Activated B cell treated with CpG ODN at 0.5 μM for 24 hours (primary cell): ENCODE measurements around the gene FLCN. TPM values are rescaled to one million over a fixed set of nuclear protein-coding genes. Genes with fewer than 3 reads are reported as not detected.
"Not testable (repeated sequence)": the region's sequence is repeated elsewhere in the genome, so short reads cannot be mapped to it uniquely, and the experiment has no call there.

ENCODE experiments used
- ATAC-seq: fragments of 200-7000 bp; cut with Tn5 transposase; one replicate; pipeline ENCODE4 v1.10.0; 2021; ENCODE audit warnings: low read depth, mild to moderate bottlenecking, moderate library complexity
- CTCF ChIA-PET: fragments of 350-600 bp; sonication (Branson Sonifier 250); formaldehyde crosslinking; loops from one replicate; lab custom pipeline; 2021; ENCODE audit warnings: antibody characterized with exemption; lab: Charles Lee
- POLR2A ChIA-PET: fragments of 350-600 bp; sonication (Branson Sonifier 250); formaldehyde crosslinking; loops from one replicate; lab custom pipeline; 2021; ENCODE audit warnings: antibody characterized with exemption; lab: Charles Lee
- DNase-seq: peaks from one replicate; pipeline ENCODE4 v3.0.0; 2022
- H3K27ac Mint-ChIP-seq: one replicate; pipeline ENCODE4 v1.8.0; 2020; ENCODE audit warnings: mixed read lengths
- H3K27me3 Mint-ChIP-seq: one replicate; pipeline ENCODE4 v1.8.0; 2021; ENCODE audit warnings: mixed read lengths
- H3K36me3 Mint-ChIP-seq: one replicate; pipeline ENCODE4 v1.8.0; 2021; ENCODE audit warnings: low read depth, mixed read lengths
- H3K4me1 Mint-ChIP-seq: one replicate; pipeline ENCODE4 v1.8.0; 2021; ENCODE audit warnings: mixed read lengths
- H3K4me3 Mint-ChIP-seq: one replicate; pipeline ENCODE4 v1.8.0; 2020; ENCODE audit warnings: mild to moderate bottlenecking, mixed read lengths
- H3K9me3 Mint-ChIP-seq: one replicate; pipeline ENCODE4 v1.8.0; 2020; ENCODE audit warnings: mixed read lengths
- CTCF ChIP-seq: fragments of 200-600 bp; IDR thresholded peaks from one replicate; pipeline ENCODE4 v1.8.0; 2022; ENCODE audit warnings: antibody characterized with exemption, mild to moderate bottlenecking
- intact Hi-C: fragments of 100-400 bp; cut with micrococcal nuclease; formaldehyde crosslinking; loops from one replicate; pipeline ENCODE4 v1.15.1; 2024
- total RNA-seq: library from RNA; stranded (reverse); gene quantifications from 2 replicates; pipeline ENCODE4 v1.2.3, GENCODE V29; 2022

FLCN gene
- total RNA-seq, 1 donor from 2014 or later: 62.3 TPM

GRCh38 chr17:17186551-17187505 lies 50.1 kb downstream of the FLCN start:
- POLR2A ChIA-PET: no interaction called here
- Mint-ChIP-seq H3K27ac (no peak overlapping the region), H3K9me3 (no peaks in the 10 kb centered on the region), H3K27me3 (no peaks in the 10 kb centered on the region), H3K36me3 (peaks cover 56% of the 10 kb centered on the region), H3K4me3 (no peak overlapping the region), H3K4me1 (peaks cover 29% of the 10 kb centered on the region)
- no peak for DNase-seq
- TF ChIP-seq CTCF: no peak
- CTCF ChIA-PET: no interaction called here
- ATAC-seq: no peak
- intact Hi-C loops: no loop called here

DNA sequence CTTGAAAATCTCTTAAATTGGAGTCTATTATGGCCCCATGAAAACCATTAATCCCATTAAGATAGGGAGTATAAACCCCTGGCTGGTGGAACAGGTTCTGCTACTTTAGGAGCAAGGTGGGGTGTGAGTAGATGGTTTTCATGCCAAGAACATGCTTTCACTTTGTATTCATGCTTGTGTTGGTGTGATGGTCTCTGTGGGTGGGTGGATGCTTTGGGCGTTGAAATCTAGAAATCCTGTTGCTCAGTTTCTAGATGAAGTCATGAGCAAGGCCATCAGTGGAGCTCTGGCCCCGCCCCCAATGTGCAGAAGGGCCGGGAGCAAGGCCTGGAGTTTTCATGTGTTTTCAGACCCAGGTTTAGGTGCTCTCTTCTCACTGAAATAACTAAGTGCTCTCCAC lies 50.9 kb downstream of the FLCN start:
- no peak overlapping the region for H3K27ac Mint-ChIP-seq
- no peaks in the 10 kb centered on the region for H3K9me3 Mint-ChIP-seq
- H3K27me3 Mint-ChIP-seq: no peaks in the 10 kb centered on the region
- intact Hi-C loops: no loop called here
- H3K4me3 Mint-ChIP-seq: no peak overlapping the region
- peaks cover 62% of the 10 kb centered on the region for H3K36me3 Mint-ChIP-seq
- POLR2A ChIA-PET: no interaction called here
- peaks cover 35% of the 10 kb centered on the region for H3K4me1 Mint-ChIP-seq
- no peak for DNase-seq
- TF ChIP-seq CTCF: no peak
- no peak for ATAC-seq
- CTCF ChIA-PET: no interaction called here

- not testable (repeated sequence) for DNase-seq
These were observed 51.8 kb downstream of the FLCN start for GRCh38 chr17:17184985-17185757.

GRCh38 chr17:17183744-17184143 lies 53.2 kb downstream of the FLCN start:
- peaks cover 48% of the 10 kb centered on the region for H3K4me1 Mint-ChIP-seq
- no peak for DNase-seq
- no peak overlapping the region for H3K4me3 Mint-ChIP-seq
- H3K9me3 Mint-ChIP-seq: no peaks in the 10 kb centered on the region
- CTCF ChIA-PET: no interaction called here
- H3K27ac Mint-ChIP-seq: no peak overlapping the region
- no peak for TF ChIP-seq CTCF
- H3K27me3 Mint-ChIP-seq: no peaks in the 10 kb centered on the region
- POLR2A ChIA-PET: no interaction called here
- H3K36me3 Mint-ChIP-seq: peaks cover 73% of the 10 kb centered on the region
- no peak for ATAC-seq
- intact Hi-C loops: no loop called here

More at GRCh38 chr17:17184985-17185757, 51.8 kb downstream of the FLCN start:
- H3K4me3 Mint-ChIP-seq, H3K9me3 Mint-ChIP-seq, CTCF ChIA-PET, H3K27me3 Mint-ChIP-seq, intact Hi-C loops, ATAC-seq, H3K27ac Mint-ChIP-seq, POLR2A ChIA-PET: not testable (repeated sequence)
- Mint-ChIP-seq H3K4me1 (peaks cover 41% of the 10 kb centered on the region), H3K36me3 (peaks cover 69% of the 10 kb centered on the region)

DNA sequence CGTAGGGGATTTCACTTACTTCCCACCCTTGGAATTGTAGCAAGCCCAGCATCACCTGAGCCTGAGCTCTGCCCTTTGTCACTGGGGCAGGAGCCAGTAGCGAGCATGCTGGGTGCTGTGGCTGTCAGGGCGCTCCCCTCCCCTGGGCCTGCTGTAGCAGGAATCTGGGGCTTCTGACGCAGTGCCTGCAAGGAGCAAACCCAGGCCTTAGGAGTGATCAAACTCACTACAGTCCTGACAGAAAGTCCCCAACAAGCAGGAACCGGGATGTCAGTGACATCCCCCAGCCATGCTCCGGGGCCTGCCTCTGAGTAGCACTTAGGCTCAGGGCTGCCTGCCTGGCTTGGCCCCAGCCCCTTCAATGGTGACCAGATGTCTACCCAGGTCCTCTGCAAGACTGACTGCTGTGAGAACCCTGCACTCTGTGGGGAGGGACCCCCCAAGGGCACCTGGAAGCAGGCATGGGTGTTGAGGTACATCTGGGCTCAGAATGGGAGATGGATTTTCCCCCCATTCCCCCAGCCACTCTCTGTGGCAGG lies 54.3 kb downstream of the FLCN start:
- peak overlapping the region; percentile 84 for H3K27ac Mint-ChIP-seq
- DNase-seq: no peak
- H3K27me3 Mint-ChIP-seq: no peaks in the 10 kb centered on the region
- peaks cover 48% of the 10 kb centered on the region for H3K4me1 Mint-ChIP-seq
- no peaks in the 10 kb centered on the region for H3K9me3 Mint-ChIP-seq
- no peak for TF ChIP-seq CTCF
- peaks cover 72% of the 10 kb centered on the region for H3K36me3 Mint-ChIP-seq
- ATAC-seq: no peak
- H3K4me3 Mint-ChIP-seq: no peak overlapping the region
- POLR2A ChIA-PET: no interaction called here
- CTCF ChIA-PET: no interaction called here
- intact Hi-C loops: no loop called here
